BJ (cell line): ENCODE data around the gene HSPG2. TPM values are rescaled to one million over a fixed set of nuclear protein-coding genes. Genes with fewer than 3 reads are reported as not detected.
A peak's percentile ranks its signal among the peaks of the same experiment; 100 is the strongest.

Experiments
- CTCF ChIA-PET: fragments of 350-600 bp; formaldehyde crosslinking; extraction: SDS; loops from one replicate; lab custom pipeline; 2021; ENCODE audit warnings: antibody characterized with exemption, inconsistent platforms; lab: Yijun Ruan, JAX
- POLR2A ChIA-PET: fragments of 300-600 bp; sonication (Branson Sonifier 250); formaldehyde crosslinking; extraction: SDS; loops from one replicate; lab custom pipeline; 2021; ENCODE audit warnings: antibody characterized with exemption; lab: Charles Lee
- DNase-seq: peaks from one replicate; pipeline ENCODE4 v3.0.0-alpha.2; 2011; ENCODE audit warnings: low read depth
- H3K27me3 ChIP-seq: 2 replicates; pipeline ENCODE4 v1.6.0; 2011; ENCODE audit warnings: low read length; ENCODE audit not compliant: control insufficient read depth, insufficient read depth
- H3K36me3 ChIP-seq: 2 replicates; pipeline ENCODE4 v1.5.1; 2011; ENCODE audit warnings: low read length; ENCODE audit not compliant: control insufficient read depth, insufficient read depth
- H3K4me3 ChIP-seq: 2 replicates; pipeline ENCODE4 v1.5.1; 2011; ENCODE audit warnings: low read depth, mild to moderate bottlenecking, control low read depth, low read length
- CTCF ChIP-seq: IDR thresholded peaks from 2 replicates; pipeline ENCODE4 v1.5.1; 2011; ENCODE audit warnings: low read depth, mild to moderate bottlenecking, control low read depth, inconsistent platforms, low read length, moderate library complexity; ENCODE audit not compliant: insufficient read depth
- polyA plus RNA-seq: library from polyadenylated mRNA; depleted of rRNA; stranded (reverse); fragments of >200 nt; gene quantifications from 2 replicates; pipeline ENCODE4 v1.2.3, GENCODE V29; 2011

The HSPG2 gene
- polyA plus RNA-seq, 1 experiment: 45.1 TPM

- Histone ChIP-seq H3K4me3 (peak overlapping the region; percentile 26), H3K36me3 (peaks cover 3% of the 10 kb centered on the region), H3K27me3 (no peaks in the 10 kb centered on the region)
- ChIA-PET CTCF (interaction anchor here (0.6 to 1.3 kb wide), 2 partner anchors 14 to 26 kb away, joined by 3 read pairs; no protein-coding TSS in a partner anchor), POLR2A (no interaction called here)
- no peak for TF ChIP-seq CTCF
- no peak for DNase-seq
These were observed 437 bp upstream of the HSPG2 start for GRCh38 chr1:21937372-21938121.

- ChIA-PET CTCF (interaction anchor here (1.1 to 1.3 kb wide), 3 partner anchors 9 to 33 kb away, joined by 3 to 6 read pairs (median 3); no protein-coding TSS in a partner anchor), POLR2A (no interaction called here)
- no peak for DNase-seq
These were observed 611 bp downstream of the HSPG2 start for GRCh38 chr1:21936366-21937031.

GRCh38 chr1:21935891-21936365 is 1.2 kb downstream of the HSPG2 start:
- ChIA-PET CTCF (interaction anchor here (1.1 to 1.3 kb wide), 3 partner anchors 9 to 32 kb away, joined by 3 to 6 read pairs (median 3); no protein-coding TSS in a partner anchor), POLR2A (no interaction called here)
- peaks cover 3% of the 10 kb centered on the region for H3K36me3 ChIP-seq
- TF ChIP-seq CTCF: no peak
- no peak for DNase-seq
- peak overlapping the region; percentile 72 for H3K4me3 ChIP-seq
- no peaks in the 10 kb centered on the region for H3K27me3 ChIP-seq

More at GRCh38 chr1:21936366-21937031, 611 bp downstream of the HSPG2 start:
- H3K4me3 ChIP-seq: peak overlapping the region; percentile 72
- peaks cover 3% of the 10 kb centered on the region for H3K36me3 ChIP-seq
- TF ChIP-seq CTCF: no peak
- no peaks in the 10 kb centered on the region for H3K27me3 ChIP-seq

GRCh38 chr1:21935393-21935804 is 1.7 kb downstream of the HSPG2 start:
- H3K4me3 ChIP-seq: peak overlapping the region; percentile 72
- H3K27me3 ChIP-seq: no peaks in the 10 kb centered on the region
- H3K36me3 ChIP-seq: peaks cover 3% of the 10 kb centered on the region
- ChIA-PET CTCF (interaction anchor here (1.2 to 1.3 kb wide), 2 partner anchors 16 to 32 kb away, joined by 3 to 6 read pairs; no protein-coding TSS in a partner anchor), POLR2A (no interaction called here)
- no peak for DNase-seq
- TF ChIP-seq CTCF: no peak
